Bronchial epithelial cell (primary cell): ENCODE data around the gene ITFG1. TPM values are rescaled to one million over a fixed set of nuclear protein-coding genes. Genes with fewer than 3 reads are reported as not detected.

Source experiments
- DNase-seq: peaks from one replicate; pipeline ENCODE4 v3.0.0-alpha.2; 2010; ENCODE audit warnings: low read depth
- FAIRE-seq: peaks from 2 replicates; lab custom pipeline; 2011; peaks lifted over from hg19 to GRCh38; lab: Jason Lieb, UNC
- H3K27me3 ChIP-seq: 2 replicates; pipeline ENCODE4 v1.5.1; 2011; ENCODE audit warnings: low read length; ENCODE audit not compliant: control insufficient read depth, insufficient read depth
- H3K36me3 ChIP-seq: 2 replicates; pipeline ENCODE4 v1.5.1; 2011; ENCODE audit warnings: low read length; ENCODE audit not compliant: control insufficient read depth, insufficient read depth
- H3K4me3 ChIP-seq: 2 replicates; pipeline ENCODE4 v1.5.1; 2011; ENCODE audit warnings: mild to moderate bottlenecking, low read depth, low read length, control low read depth
- total RNA-seq: library from RNA; depleted of rRNA; stranded (reverse); fragments of >200 nt; gene quantifications from 2 replicates; pipeline ENCODE4 v1.2.1, GENCODE V29; 2014
- TF ChIP-seq, protein P1 (sequence below): IDR thresholded peaks from 2 replicates; pipeline ENCODE4 v1.5.1; 2011; ENCODE audit warnings: mild to moderate bottlenecking, moderate library complexity, low read length, control low read depth, inconsistent platforms; ENCODE audit not compliant: insufficient read depth, severe bottlenecking

ITFG1 gene
- total RNA-seq, 1 donor from 2014 or later, result 47.4 TPM

DNA sequence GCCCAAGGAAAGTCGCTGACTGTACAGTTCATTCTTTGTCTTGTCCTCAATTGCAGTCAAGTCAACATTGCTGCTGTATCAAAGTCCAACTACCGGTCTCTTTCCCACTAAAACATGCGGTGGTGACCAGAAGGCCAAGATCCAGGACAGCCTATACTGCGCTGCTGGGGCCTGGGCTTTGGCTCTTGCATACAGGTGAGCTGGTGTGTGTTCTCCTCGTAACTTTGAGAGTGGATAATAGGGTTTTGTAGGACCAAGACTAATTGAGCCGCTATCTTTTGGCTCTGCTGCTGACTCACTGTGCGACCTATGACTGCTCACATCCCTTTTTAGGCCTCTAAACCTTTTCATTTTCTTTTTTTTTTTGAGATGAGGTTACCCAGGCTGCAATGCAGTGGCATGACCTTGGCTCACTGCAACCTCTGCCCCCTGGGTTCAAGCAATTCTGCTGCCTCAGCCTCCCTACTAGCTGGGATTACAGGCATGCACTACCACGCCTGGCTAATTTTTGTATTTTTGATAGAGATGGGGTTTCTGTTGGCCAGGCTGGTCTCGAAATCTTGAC lies 38.9 kb upstream of the ITFG1 start:
- TF ChIP-seq, protein P1, sequence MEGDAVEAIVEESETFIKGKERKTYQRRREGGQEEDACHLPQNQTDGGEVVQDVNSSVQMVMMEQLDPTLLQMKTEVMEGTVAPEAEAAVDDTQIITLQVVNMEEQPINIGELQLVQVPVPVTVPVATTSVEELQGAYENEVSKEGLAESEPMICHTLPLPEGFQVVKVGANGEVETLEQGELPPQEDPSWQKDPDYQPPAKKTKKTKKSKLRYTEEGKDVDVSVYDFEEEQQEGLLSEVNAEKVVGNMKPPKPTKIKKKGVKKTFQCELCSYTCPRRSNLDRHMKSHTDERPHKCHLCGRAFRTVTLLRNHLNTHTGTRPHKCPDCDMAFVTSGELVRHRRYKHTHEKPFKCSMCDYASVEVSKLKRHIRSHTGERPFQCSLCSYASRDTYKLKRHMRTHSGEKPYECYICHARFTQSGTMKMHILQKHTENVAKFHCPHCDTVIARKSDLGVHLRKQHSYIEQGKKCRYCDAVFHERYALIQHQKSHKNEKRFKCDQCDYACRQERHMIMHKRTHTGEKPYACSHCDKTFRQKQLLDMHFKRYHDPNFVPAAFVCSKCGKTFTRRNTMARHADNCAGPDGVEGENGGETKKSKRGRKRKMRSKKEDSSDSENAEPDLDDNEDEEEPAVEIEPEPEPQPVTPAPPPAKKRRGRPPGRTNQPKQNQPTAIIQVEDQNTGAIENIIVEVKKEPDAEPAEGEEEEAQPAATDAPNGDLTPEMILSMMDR, result no peak
- Histone ChIP-seq H3K4me3 (no peak overlapping the region), H3K36me3 (peaks cover 7% of the 10 kb centered on the region), H3K27me3 (no peaks in the 10 kb centered on the region)
- DNase-seq, result no peak
- FAIRE-seq, result peak; percentile 18

GRCh38 chr16:47499080-47499699 lies 38.3 kb upstream of the ITFG1 start:
- FAIRE-seq (no peak), DNase-seq (no peak)
- H3K4me3 ChIP-seq, result no peak overlapping the region
- TF ChIP-seq, protein P1, result no peak
- H3K36me3 ChIP-seq, result peaks cover 3% of the 10 kb centered on the region
- H3K27me3 ChIP-seq, result no peaks in the 10 kb centered on the region

GRCh38 chr16:47493381-47494337 lies 32.8 kb upstream of the ITFG1 start:
- DNase-seq (no peak), FAIRE-seq (no peak)
- TF ChIP-seq, protein P1, result no peak
- no peaks in the 10 kb centered on the region for H3K27me3 ChIP-seq
- H3K36me3 ChIP-seq, result no peaks in the 10 kb centered on the region
- no peak overlapping the region for H3K4me3 ChIP-seq

DNA sequence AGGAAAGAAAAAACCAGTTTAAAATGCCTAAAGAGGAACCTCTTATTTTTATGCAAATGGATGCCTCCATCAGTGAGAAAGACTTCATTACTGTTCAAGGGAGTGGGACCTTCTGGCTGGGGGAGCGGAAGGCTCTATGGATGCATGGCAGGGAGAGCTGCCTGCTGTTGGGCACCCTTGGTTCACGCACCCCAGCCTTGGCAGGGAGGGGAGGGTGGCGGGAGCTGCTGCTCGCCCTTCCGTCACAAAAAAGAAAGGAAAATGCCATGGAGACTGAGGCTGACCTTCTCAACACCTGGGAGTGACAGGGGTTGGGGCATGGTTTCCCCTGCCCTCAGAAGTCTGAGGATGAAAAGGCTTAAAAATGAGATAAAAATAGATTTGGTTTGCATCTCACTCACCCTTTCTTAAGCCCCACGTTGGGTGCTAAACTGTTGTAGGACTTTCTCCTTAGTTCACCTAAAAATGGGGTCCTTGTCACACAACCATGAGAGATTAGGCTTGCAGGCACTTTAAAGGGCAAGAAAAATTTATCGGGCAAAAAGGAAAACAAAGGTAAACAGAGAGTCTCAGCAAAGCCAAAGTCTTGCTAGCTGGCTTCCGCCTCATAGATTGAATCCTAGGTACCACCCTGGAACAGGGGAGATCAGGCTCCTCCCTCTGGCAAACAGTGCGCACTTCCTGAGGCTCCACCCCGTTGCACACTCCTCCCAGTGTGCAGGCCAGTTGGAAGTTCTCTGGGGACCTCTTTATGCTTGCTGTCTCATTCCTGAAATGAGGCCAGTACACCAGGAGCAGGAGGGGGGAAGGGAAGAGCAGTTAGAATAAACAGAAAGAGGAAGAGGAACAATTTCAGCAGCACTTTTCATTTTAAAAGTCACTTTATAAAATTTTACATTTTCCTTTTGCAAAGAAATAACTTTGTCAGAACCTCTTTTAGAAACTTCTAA lies 31.8 kb upstream of the ITFG1 start:
- H3K27me3 ChIP-seq, result no peaks in the 10 kb centered on the region
- TF ChIP-seq, protein P1, result no peak
- DNase-seq (no peak), FAIRE-seq (no peak)
- H3K36me3 ChIP-seq, result no peaks in the 10 kb centered on the region
- H3K4me3 ChIP-seq, result no peak overlapping the region

- Histone ChIP-seq H3K27me3 (no peaks in the 10 kb centered on the region), H3K4me3 (no peak overlapping the region), H3K36me3 (no peaks in the 10 kb centered on the region)
- no peak for DNase-seq
- TF ChIP-seq, protein P1, result no peak
- no peak for FAIRE-seq
Measured at GRCh38 chr16:47492036-47492427, 31.2 kb upstream of the ITFG1 start.
